Nephron progenitor cell (in vitro differentiated cells): ENCODE measurements around the gene ALDH3B2.
A peak's percentile ranks its signal among the peaks of the same experiment; 100 is the strongest.

Experiments used
- DNase-seq: peaks from one replicate; pipeline ENCODE4 v3.0.0; 2021
- H3K27ac Mint-ChIP-seq: 2 replicates; pipeline ENCODE4 v1.8.0; 2021; ENCODE audit warnings: mild to moderate bottlenecking, moderate library complexity, mixed read lengths
- H3K27me3 Mint-ChIP-seq: 2 replicates; pipeline ENCODE4 v1.8.0; 2021; ENCODE audit warnings: mild to moderate bottlenecking, low read depth, mixed read lengths; ENCODE audit not compliant: poor library complexity
- H3K36me3 Mint-ChIP-seq: 2 replicates; pipeline ENCODE4 v1.8.0; 2021; ENCODE audit warnings: low read depth, mixed read lengths
- H3K4me1 Mint-ChIP-seq: 2 replicates; pipeline ENCODE4 v1.8.0; 2021; ENCODE audit warnings: mixed read lengths
- H3K4me3 Mint-ChIP-seq: 2 replicates; pipeline ENCODE4 v1.8.0; 2021; ENCODE audit warnings: mild to moderate bottlenecking, moderate library complexity, mixed read lengths
- H3K9me3 Mint-ChIP-seq: 2 replicates; pipeline ENCODE4 v1.8.0; 2021; ENCODE audit warnings: mild to moderate bottlenecking, moderate library complexity, mixed read lengths
- TF ChIP-seq, protein P1 (sequence below): fragments of 200-600 bp; sonication (generic); IDR thresholded peaks from 2 replicates; pipeline ENCODE4 v1.5.0; 2021; ENCODE audit warnings: antibody characterized with exemption

The ALDH3B2 gene

GRCh38 chr11:67634366-67635230 is 39.8 kb downstream of the ALDH3B2 start:
- Mint-ChIP-seq H3K27me3 (peaks cover 4% of the 10 kb centered on the region), H3K9me3 (no peaks in the 10 kb centered on the region), H3K4me3 (no peak overlapping the region), H3K4me1 (peaks cover 37% of the 10 kb centered on the region), H3K27ac (no peak overlapping the region), H3K36me3 (no peaks in the 10 kb centered on the region)
- no peak for DNase-seq
- TF ChIP-seq, protein P1, sequence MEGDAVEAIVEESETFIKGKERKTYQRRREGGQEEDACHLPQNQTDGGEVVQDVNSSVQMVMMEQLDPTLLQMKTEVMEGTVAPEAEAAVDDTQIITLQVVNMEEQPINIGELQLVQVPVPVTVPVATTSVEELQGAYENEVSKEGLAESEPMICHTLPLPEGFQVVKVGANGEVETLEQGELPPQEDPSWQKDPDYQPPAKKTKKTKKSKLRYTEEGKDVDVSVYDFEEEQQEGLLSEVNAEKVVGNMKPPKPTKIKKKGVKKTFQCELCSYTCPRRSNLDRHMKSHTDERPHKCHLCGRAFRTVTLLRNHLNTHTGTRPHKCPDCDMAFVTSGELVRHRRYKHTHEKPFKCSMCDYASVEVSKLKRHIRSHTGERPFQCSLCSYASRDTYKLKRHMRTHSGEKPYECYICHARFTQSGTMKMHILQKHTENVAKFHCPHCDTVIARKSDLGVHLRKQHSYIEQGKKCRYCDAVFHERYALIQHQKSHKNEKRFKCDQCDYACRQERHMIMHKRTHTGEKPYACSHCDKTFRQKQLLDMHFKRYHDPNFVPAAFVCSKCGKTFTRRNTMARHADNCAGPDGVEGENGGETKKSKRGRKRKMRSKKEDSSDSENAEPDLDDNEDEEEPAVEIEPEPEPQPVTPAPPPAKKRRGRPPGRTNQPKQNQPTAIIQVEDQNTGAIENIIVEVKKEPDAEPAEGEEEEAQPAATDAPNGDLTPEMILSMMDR: no peak

DNA sequence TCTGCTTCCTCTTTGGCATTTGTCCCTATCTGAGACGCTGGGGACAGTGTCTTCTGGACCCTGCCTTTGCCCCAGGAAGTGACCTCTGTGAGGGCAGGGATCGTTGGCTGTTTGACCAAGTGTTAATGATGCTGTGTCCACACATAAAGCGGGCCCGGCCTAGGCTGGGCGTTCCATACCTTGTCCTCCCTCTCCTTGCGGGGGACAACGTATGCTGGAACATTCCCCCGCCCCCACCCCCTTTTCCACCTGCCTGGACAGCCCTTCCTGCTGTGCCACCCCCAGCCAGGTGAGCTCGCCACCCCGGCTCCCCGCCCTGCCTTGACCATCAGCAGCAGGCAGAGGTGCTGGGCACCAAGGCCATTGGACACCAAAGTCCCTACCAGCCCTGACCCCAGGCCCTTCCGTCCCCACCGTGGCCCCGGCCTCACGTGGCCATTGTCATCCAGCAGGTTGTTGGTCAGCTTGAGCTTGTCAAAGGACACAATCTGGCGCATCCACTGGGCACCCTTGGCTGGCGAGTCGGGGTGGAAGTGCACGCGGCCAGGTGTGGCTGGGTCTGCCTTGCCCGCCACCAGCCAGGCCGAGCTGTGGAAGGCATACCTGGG is 40.6 kb downstream of the ALDH3B2 start:
- peaks cover 37% of the 10 kb centered on the region for H3K4me1 Mint-ChIP-seq

DNA sequence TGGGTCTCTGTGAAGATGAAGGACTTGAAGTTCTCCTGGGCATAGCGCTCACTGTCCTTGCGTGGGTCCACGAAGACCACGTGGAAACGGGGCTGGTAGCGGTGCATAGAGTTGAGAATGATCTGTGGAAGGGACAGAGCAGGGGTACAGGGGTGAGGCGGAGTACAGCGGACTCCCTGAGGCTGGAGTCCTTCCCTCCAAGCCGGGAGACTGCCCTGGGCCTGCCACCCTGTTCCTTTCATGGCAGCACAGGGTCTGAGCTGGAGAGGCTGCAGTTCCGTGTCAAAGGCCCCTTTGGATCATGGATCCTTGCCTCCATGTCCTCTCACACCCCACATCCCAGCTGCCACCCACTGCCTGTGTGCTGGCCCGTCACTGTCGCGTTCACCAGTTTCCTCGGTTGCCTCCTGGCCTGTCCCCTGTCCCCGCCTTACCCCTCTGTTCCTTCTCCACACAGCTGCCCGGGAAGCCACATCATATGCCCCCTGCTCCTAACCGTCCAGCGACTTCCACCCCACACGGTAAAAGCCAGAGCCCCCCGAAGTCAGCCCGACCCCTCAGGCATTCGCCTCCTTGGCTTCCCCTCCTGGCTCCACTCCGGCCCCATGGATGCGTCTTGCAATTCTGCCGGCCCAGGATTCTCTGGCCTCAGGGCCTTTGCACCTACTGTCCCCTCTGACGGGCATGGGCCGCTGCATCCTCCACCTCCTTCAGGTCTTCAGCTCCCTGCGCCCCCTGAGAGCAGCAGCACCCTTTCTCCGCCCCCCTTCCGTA is 41.3 kb downstream of the ALDH3B2 start:
- Mint-ChIP-seq H3K36me3 (no peaks in the 10 kb centered on the region), H3K27ac (no peak overlapping the region), H3K4me1 (peaks cover 37% of the 10 kb centered on the region), H3K9me3 (no peaks in the 10 kb centered on the region), H3K27me3 (peaks cover 4% of the 10 kb centered on the region), H3K4me3 (no peak overlapping the region)
- no peak for DNase-seq
- TF ChIP-seq, protein P1: no peak

More for the DNA sequence above, 40.6 kb downstream of the ALDH3B2 start:
- H3K36me3 Mint-ChIP-seq: no peaks in the 10 kb centered on the region
- TF ChIP-seq, protein P1: no peak
- H3K27ac Mint-ChIP-seq: no peak overlapping the region
- no peak overlapping the region for H3K4me3 Mint-ChIP-seq
- H3K9me3 Mint-ChIP-seq: no peaks in the 10 kb centered on the region
- no peak for DNase-seq
- H3K27me3 Mint-ChIP-seq: peaks cover 4% of the 10 kb centered on the region

DNA sequence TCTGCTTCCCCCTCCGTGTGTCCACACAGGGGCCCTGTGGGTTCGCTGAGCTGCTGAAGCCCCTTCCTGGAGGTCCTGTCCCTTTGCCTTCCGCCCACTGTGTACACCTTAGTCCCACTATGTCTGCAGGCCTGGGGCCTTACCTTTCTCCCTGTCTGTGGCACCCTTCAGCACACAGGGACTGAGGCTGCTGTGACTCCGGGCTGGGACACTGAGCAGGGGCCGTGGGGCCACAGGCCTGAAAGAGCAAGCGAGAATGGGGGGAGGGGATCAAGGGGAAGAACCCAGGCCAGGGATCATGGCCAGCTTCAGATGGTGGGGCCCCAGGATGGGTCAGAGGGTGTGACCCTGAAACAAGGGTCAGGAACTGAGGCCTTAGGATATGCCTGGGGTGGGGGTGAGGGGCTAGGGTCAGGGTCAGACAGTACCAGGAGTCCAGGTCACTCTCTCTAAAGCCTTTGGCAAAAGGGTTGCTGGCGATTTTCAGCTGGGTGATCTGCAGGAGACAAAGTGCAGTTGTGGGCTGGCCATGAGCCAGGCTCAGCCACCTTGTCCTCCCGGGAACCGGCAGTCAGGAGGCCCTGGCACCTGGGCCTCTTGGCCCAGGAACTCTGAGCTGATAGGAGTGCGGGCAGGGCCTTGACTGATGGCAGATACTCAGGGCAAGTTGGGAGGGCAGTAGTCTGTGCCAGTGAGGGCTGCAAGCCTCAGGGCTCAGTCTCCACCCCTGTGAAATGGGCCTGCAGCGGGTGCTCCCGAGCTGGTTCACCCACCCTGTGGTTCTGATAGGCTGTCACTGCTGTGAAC is 42.0 kb downstream of the ALDH3B2 start:
- TF ChIP-seq, protein P1: no peak
- peaks cover 4% of the 10 kb centered on the region for H3K27me3 Mint-ChIP-seq
- peak overlapping the region; percentile 74 for H3K4me3 Mint-ChIP-seq
- no peak overlapping the region for H3K27ac Mint-ChIP-seq
- H3K36me3 Mint-ChIP-seq: peaks cover 1% of the 10 kb centered on the region
- H3K4me1 Mint-ChIP-seq: peaks cover 36% of the 10 kb centered on the region
- DNase-seq: no peak
- H3K9me3 Mint-ChIP-seq: no peaks in the 10 kb centered on the region

GRCh38 chr11:67631853-67632174 is 42.6 kb downstream of the ALDH3B2 start:
- H3K9me3 Mint-ChIP-seq: peaks cover under 1% of the 10 kb centered on the region
- TF ChIP-seq, protein P1: no peak
- H3K4me3 Mint-ChIP-seq: peak overlapping the region; percentile 74
- H3K27me3 Mint-ChIP-seq: peaks cover 4% of the 10 kb centered on the region
- H3K4me1 Mint-ChIP-seq: peaks cover 33% of the 10 kb centered on the region
- no peak for DNase-seq
- peak overlapping the region; percentile 72 for H3K27ac Mint-ChIP-seq
- H3K36me3 Mint-ChIP-seq: peaks cover 7% of the 10 kb centered on the region
